ENCODE results near the gene LRRN4CL.
A peak's percentile ranks its signal among the peaks of the same experiment; 100 is the strongest.
"Not testable (repeated sequence)": the region's sequence is repeated elsewhere in the genome, so short reads cannot be mapped to it uniquely, and the experiment has no call there.

Gene LRRN4CL

DNA sequence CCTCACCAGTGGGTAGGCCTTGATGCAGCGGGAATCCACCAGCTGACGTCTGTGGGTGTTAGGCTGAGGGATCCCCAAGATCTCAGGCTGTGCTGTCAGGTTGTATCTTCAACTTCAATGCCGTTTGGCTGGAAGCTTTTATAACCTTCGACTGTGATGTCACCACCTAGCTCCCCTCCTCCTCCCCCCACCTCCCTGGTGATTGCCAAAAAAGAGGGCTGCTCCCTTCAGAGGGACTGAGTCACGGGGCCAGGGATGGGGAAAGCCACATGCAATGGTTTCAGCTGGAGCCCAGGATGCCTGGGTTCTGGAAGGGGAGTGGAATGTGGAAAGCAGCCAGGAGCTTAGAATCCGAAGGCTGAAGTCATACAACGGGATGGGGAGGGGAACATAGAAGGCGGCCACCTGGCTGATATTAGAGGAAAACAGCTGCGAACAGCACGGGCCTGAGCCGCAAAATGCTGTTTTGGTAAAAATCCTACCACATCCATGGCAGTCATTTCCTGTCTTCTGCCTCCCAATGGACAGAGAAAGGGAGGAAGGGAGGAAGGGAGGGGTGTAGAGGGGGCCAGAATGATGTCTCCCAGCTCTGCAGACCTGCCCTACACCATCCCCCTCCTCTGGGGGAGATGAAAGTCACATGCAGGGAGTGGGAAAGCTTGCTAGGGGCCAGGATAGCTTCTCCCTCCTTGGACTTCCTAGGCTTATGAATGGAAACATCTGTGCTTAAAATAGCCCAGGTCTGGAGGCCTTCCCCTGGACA, at the start of gene LRRN4CL:
Gene LRRN4CL, minus strand, starts transcription at position 110 of the 763 bp plus-strand sequence. CDS start 1,022 bp downstream, outside the sequence.
- no peak for DNase-seq (ENCODE audit: low read depth, low spot score)

DNA sequence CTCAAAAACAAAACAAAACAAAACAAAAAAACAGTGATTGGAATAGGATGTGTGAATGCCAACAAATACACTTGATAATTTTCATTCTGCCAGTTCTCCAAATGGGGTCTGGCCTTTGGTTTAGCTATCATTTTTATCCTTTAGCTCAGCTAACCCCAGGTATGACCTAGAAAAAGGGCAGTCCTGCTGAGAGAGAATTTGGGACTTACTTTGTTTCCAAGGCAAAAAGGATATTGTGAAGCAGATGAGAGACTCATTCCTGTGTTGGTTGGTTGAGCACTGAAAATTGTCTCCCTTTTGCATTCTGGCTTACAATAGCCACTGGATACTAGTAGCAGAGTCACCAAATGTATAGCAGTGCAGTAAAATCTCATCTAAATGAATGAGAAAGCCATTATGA, 47.9 kb upstream of the LRRN4CL start:
- no peak for DNase-seq (ENCODE audit: low read depth, low spot score)

DNA sequence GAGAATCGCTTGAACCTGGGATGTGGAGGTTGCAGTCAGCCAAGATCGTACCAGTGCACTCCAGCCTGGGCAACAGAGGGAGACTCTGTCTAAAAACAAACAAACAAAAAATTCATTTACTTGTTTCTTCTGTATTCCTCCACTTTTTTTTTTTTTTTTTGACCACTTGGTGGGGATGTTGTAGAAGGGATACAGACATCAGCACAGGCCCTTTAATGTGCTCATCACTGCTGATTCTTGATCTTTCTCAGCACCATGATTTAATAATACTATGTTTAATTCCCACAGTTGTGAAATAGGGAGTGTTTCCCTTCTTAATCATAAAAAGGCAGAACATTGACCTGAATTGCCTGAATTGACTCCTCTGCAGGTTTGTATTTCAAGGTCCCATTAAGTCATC, 43.5 kb upstream of the LRRN4CL start:
- DNase-seq (ENCODE audit: low read depth, low spot score): no peak

DNA sequence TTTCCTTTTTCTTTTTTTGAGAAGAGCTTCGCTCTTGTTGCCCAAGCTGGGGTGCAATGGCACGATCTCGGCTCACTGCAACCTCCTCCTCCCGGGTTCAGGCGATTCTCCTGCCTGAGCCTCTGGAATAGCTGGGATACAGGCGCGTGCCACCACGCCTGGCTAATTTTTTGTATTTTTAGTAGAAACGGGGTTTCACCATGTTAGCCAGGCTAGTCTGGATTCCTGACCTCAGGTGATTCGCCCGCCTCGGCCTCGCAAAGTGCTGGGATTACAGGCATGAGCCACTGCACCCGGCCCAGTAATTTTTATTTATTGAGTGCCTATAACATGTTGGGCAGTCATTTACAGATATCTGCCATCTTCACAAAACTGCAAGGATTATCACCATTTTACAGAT, 40.7 kb upstream of the LRRN4CL start:
- not testable (repeated sequence) for DNase-seq (ENCODE audit: low read depth, low spot score)

DNA sequence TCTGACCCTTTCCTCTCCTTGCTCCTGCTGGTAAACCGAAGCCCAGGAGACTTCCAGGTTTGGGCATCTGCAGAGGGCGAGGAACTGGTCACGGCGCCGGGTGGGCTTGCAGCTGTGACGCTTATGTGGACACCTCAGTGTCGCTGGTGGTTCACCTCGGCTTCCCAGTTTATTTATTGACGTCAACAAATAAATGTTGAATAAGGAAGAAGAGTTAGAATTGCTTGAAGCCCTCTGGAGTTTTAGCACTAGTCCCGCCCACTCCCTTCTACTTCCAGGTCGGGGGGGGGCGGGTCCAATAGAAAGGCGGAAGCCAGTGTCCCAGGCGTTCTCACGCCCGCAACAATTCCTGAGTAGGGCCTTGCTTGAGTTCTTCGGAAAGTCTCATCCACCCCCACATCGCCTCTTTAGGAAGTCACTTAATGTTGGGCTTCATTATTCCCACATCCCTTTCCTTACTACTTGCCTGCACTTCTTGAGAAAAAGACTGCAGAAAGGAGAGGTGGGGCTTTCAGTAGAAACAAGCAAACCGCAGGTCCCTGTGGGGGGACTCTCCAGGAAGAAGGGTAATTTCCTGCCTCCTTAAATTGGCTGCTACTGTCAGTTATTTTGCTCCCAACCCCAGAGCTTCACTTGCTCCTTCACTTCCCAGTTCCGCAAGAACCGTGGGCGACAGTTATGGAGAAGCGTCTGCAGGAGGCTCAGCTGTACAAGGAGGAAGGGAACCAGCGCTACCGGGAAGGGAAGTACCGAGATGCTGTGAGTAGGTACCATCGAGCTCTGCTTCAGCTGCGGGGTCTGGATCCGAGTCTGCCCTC, 39.0 kb upstream of the LRRN4CL start, which contains the start of gene TTC9C:
Gene TTC9C, plus strand, starts transcription at position 316 of the 818 bp plus-strand sequence. Its CDS starts 363 bp downstream, at position 679.
- DNase-seq (ENCODE audit: low read depth, low spot score): no peak

DNA sequence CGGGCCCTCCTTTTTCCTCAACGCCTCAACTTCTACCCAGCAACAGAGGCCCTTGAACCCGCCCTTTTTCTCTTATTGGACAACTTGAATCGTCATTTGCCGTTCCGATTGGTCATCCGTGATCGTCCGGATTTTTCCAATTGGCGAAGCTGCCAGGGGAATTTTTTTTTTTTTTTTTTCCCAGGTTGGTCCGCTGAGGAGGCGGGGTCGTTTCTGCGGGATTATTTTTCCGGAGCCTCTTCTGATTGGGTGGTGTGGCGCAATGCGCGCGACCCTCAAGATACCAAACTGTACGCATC, 38.5 kb upstream of the LRRN4CL start:
- peak; percentile 87 for DNase-seq (ENCODE audit: low read depth, low spot score)

DNA sequence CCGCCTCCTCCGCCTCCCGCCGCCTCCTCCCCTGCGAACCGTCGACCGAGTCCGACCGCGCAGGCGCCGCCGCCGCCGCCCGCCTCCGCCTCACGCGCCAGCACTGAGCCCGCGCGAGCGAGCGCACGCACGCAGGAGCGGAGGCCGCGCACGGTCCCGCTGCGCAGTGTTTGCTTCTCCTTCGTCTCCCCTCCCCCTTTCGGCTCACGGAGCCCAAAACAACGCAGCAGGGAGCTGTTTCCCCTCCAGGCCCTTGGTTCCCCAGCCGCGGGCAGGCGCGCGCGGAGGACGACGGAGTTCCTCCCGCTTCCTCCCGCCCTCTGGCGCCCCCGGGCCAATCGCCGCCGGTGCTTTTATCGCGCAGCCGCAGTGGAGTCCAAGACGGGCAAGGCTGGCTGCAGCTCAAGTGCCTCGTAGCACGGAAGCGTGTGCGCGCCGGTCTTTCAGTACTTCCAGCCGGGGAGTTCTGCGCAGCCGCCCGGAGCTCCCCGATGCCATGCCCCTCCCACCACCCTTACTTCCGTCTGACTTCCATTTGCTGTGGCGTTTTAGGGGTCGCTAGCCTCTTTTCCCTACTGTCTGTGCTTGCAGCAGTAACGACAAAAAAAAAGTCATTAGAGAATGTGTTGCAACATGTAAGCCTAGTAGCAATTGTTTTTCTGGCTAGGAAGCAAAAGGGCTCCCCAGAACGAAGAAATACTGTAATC, 38.0 kb upstream of the LRRN4CL start, which contains the start of gene HNRNPUL2:
Gene HNRNPUL2, minus strand, starts transcription at position 293 of the 707 bp plus-strand sequence. CDS start 301 bp downstream, outside the sequence.
- DNase-seq (ENCODE audit: low read depth, low spot score): peak; percentile 97

DNA sequence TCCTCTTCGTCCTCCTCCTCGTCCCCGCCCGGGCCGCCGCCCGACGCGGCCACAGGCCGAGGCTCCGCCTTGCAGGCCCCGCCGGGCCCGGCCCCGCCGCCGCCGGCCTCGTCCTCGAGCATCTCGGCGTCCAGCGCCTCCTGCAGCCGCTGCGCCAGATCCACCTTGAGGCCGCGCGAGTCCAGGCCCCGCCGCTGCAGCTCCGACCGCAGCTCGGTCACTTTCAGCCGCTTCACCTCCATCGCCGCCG, 37.5 kb upstream of the LRRN4CL start:
- DNase-seq (ENCODE audit: low read depth, low spot score): no peak

DNA sequence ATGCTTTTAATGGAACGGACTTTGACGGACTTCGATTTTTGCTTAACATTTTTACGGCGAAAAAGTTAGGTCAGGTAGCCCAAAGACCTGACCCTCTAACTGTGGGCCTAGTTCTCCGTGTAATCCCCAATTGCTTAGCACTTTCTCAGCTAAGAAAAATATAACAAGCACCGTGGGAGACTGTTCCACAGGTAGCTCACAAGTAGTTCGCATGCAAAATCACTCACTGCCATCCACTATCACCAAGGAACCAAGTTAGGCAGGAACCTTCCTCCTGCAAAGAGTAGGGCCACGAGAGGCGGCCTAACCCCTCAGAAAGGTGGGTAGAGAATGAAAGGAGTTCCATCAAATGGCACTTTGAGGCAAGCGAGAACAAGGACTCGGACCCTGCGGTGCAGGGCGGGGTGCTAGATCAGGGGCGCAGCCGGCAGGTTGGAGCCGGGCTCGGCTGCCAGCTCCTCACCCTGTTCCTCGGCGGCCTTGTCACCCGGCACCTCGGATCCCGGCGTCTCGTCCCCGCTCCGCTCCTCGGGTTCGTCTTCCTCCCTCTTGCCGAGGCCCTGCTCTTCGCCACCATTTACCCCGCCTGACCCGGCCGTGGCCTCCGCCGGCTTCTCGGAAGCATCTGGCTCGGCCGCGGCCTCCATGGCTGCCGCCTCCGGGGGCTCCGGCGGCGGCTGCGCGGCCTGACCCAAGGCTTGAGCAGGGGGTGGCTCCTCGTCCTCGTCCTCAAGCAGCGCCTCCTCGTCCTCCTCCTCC, 37.0 kb upstream of the LRRN4CL start:
- no peak for DNase-seq (ENCODE audit: low read depth, low spot score)

DNA sequence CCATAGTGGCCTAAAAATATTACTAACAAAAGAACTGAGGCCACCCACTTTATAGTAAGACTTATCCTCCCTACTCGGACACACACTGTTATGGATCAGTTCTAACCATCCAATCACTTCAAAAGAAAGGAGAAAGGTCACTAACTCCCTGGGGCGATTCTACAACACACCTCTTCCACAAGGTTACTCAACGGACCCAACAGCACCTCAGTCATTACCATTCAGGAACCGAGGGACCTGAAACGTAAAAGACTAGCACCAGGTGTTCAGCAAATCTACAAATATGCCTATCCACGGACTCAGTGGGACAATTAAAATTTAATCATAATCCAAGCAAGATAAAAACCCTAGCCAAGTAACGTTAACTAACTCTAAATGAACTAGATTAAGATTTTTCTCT, 36.3 kb upstream of the LRRN4CL start:
- no peak for DNase-seq (ENCODE audit: low read depth, low spot score)

DNA sequence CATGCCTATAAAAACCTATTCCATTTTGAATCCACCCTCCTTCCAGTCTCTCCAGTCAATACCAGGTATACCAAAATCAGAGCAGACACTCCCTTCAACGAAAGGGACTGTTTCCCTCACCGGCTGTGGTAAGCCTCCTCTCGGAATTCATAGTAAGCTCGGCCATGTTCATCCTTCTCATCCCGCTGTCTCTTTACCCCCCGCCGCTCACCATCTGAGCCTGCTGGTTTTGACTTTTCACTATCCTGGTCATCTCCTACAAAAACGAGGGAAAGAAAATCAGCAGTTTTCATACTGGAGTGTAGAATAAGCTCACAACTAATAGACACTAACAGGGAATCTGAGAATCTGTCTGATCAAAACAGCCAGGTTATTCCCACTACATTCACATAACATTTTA, 34.8 kb upstream of the LRRN4CL start:
- DNase-seq (ENCODE audit: low read depth, low spot score): no peak

DNA sequence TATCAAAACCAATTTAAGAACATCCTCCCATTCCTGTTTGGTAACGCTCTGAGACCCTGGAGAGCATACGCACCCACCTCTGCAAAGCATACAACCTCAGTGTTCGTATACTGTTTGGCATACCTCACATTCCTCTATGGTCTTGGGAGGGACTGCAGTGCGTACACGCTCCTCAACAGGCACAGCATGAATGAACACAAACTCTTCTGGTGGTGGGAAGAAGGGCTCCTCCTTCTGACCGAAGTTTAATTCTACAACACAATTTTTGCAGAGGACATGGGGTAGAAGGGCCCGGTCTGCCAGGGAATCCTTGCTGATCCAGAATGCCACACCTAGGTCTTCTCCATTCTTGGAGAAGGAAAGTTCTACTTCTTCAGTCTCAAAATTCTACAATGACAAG, 32.7 kb upstream of the LRRN4CL start:
- DNase-seq (ENCODE audit: low read depth, low spot score): no peak

DNA sequence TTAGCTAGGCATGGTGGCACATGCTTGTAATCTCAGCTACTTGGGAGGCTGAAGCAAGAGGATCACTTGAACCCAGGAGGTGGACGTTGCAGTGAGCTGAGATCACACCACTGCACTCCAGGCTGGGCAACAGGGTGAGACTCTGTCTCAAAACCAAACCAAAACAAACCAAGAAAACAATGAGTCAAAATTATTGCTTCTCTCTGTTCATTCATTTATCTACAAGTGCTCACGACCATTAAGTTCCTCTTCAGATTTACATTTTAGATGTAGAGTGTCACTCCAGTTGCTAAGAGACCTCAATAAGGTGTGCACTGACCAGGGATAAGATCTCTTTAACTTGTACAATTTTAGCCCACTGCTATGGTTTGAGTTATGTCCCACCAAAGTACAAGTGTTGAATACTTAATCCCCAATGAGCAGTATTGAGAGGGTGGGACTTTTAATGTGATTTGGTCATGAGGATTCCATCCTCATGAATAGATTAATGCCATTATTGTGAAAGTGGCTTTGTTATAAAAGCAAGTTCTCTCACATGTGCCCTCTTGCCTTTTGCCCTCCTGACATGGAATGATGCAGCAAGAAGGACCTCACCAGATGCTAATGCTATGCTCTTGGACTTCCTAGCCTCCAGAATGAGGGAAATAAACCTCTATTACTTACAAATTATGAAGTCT, 30.1 kb upstream of the LRRN4CL start:
- DNase-seq (ENCODE audit: low read depth, low spot score): no peak

DNA sequence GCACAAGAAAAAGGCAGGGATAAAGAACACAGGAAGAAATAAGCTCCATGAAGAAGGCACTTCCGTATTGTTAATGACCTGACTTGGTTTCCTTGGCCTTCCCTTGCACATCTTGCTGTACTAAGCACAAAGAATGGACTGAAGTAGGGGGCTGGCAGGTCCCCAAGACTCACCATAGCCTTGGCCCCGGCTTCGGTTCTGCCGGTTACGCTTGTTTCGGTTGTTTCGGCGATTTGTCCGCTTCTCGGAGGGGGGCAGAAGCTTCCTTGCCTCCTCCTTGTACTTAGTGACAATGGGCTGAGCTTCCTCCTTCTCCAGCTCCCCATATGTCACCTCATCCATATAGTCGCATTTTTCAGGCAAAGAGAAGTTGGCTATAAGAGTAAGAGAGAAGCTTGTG, 27.5 kb upstream of the LRRN4CL start:
- no peak for DNase-seq (ENCODE audit: low read depth, low spot score)

DNA sequence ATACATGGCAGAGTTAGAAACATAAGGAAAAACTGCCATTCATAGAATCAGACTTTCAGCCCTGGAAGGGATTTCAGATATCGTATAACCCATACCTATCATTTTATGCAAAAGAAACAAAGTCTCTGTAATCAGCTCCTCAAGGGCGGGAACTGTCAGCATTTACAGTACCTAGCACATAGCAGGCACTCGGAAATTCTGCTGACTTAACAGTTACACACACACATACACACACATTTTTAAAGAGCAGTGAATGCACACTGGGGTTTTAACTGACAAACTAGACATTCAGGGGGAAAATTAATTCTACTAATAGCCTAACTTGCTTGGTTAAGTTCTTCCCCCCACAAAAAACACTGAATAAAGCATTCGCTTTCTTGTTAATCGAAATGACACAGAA, 26.9 kb upstream of the LRRN4CL start:
- DNase-seq (ENCODE audit: low read depth, low spot score): no peak

DNA sequence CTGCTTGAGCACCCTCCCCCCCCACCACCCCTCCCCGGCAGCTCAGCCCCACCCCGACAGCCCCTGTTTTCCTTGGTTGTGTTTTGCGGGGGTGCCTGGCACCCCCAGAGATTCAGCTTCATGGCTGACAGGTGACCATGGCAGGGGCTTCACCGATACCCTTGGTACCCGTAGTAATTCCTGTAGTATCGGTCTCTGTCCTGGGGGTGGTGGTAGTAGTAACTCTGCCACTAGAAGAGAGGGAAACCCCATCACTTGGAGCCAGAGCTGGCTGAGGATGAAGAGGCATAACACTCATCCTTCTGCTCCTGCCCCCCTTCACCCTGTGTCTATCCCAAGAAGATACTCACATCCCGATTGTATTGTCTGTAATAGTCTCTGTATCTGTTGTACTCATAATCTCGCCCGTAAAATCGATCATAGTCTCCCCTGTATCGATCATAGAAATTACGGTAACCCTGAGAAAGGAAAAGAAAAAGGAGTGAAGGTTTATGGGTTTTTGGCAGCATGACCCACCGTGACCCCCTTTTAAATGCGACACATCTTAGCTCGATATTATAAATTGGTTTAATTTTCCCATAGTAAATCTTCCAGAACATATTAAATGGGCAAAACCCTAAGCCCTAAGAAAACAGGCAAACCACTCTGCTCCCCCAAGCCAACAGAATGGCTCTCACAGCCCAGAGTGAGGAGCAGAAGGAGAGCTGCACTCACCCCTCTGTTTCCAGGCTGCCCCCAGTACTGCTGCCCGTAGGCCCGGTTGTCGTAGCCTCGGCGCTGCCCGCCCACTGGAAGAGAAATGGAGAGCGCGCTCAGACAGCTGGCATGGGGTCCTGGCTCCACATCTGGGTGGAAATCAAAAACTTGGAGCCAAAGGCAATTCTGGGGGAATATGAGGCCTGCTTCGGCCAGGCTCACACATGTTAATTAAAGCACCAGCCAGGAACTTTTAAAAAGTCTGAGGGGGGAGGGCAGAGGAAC, 26.1 kb upstream of the LRRN4CL start:
- no peak for DNase-seq (ENCODE audit: low read depth, low spot score)

DNA sequence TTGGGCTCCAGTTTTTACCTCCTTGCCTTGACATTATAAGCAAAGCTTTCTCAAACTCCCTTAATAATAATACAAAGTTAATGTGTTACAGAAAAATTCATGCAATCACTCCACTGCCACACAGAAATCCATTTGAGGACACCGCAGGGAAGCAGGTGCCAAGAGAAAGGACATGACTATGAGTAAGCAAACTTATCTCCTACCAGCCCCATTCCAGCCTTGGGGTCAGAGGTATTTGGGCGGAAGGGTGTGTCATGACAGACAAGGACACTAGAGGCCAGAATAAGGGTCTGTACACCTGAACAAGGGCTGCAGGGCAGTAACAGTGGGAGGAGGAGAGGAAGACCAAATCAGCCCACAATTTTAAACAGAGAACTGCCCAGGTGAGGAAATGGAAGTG, 24.0 kb upstream of the LRRN4CL start:
- DNase-seq (ENCODE audit: low read depth, low spot score): no peak

DNA sequence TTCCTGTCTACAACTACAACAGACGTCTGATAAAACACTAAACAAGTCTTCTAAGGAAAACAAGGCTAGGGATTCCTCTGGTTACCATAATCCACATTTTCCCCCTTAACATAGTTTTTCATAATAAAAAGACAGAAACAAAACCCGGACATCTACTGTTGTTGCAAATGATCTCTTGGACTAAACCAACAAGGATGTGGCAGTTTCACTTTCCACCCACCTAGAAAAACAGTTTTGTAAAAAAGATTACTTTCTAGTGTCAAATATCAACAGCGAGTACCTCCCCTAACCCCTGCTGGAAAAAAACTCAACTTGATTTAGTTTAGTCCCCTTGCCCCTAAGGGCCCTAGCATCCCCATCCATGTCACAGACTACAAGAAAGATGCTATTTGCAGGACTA, 23.5 kb upstream of the LRRN4CL start:
- DNase-seq (ENCODE audit: low read depth, low spot score): no peak

DNA sequence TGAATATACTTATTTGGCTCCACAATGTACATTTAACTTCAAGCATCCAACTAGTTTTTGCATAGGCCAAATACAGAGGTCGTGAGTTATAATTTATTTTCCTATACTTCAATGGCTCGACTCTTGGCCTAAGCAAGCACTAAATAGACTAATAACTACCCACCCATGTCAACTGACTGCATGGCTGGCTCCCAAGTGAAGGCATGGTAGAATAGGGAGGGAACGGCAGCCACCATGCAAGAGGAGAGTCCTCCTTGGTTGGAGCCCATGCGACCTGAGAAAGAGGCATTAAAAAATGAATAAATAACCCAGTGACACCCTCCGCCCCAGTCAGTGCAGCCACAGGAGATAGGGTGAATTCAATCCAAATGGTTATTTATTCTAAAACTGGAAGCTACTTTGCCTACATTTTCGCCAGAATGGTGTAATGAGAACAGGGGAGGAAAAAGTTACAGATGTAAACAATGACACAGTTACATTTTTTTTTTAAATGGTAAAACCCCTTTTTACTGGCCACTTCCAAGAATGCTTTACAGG, 23.0 kb upstream of the LRRN4CL start:
- no peak for DNase-seq (ENCODE audit: low read depth, low spot score)

DNA sequence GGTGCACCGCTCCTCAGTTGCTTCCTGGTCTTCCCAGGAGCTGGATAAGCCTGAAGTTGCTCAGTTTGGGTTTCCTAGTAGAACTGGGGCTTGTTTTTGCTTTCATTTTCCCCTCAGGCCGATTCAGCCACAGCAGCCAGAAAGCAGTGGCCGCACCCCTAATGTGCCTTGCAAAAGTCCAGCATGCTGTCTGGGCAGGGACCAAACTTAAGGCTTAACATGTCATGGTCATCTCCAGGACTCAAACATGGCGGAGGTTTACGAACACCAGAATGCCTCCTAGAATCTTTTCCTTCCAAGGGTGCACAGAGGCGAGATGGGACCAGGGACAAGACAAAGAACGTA, 20.6 kb upstream of the LRRN4CL start:
- no peak for DNase-seq (ENCODE audit: low read depth, low spot score)
